IPS DF 4.7 (cell line): Measurements from ENCODE around the gene TAL1.
A peak's percentile ranks its signal among the peaks of the same experiment; 100 is the strongest.
"Not testable (repeated sequence)": the region's sequence is repeated elsewhere in the genome, so short reads cannot be mapped to it uniquely, and the experiment has no call there.

Source experiments
- DNase-seq: peaks from one replicate; pipeline ENCODE4 v3.0.0-alpha.2; 2013; ENCODE audit warnings: low spot score; ENCODE audit errors: extremely low read depth

The TAL1 gene

DNA sequence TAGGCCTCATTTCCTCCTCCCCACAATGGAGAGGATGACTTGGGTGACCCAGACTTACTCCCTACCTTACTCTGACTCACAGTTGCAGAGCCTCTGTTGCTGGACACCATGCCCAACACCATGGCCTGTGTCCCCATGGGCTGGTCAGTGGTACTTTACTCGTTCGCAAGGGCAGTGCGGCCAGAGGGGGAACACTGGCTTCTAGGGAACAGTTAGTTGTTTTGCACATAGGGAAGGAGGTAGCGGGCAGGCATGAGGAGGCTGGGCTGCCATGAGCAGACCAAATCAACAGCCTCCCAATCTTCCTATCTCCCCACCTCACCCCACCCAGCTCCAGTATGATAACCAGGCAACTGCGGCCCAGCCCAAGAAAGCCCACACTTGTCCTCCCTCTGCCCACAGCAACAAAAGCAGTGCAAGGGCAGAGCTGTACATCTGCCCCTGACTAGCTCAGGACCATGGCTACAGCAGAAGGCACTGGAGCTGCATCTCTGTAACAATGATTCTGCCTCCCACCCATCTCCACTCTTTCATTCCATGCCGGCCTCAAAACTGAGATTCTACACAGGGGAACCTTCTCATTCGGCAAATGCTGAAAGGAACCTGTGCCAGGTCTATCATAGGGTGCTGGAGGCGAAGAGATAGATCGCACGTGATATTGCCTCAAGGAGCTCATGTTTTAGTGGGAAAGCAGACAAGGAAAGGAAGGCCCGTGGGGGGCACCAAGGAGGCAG lies 18.6 kb downstream of the TAL1 start:
- DNase-seq, result no peak

DNA sequence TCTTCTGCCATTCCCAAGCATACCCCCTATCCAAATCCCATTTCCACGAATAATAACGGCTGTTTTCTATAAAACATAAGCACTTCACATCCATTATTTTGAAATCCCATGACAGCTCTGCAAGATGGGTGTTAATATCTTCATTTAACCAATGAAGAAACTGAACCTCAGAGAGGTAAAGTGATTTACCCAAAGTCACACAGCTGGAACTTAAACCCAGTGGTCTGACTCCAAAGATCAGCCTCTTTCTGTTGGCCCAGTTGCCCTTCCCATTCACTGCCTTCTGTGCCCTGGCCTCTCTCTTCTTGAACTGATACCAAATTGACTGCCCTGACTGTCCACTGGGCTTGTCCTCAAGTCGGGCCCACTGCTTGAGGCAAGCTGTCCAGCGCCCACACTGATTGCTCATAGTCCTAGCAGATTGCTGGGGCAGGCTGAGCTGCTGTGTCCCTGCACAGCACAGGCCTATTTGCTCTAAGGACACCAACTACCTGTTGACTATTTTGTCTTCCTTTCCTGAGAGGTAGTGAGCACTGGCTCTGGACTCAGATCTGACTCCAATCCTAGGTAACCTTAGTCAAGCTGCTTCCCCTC lies 19.3 kb downstream of the TAL1 start:
- no peak for DNase-seq

DNA sequence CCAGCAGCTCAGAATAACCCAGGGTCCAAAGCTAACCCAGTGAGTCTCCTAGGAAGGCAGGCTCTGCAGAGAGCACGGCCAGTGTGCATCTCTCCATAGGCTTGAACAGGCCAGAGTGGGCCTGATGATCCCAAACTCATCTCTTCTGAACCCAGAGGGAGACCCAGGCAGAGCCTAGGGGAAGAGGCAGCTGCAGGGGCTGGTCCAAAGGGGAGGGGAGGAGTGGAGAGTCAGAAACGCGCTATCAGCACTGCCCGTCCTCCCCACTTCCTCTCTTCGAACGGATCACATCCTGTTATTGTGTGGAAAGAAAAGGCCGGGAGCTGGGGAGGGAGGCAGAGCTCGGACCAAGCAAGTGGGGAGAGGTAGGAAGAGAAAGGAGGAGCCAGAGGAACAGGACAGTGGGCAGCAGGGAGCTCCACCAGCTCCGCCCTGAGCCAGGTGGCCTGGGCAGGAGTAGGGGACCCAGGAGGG lies 20.2 kb downstream of the TAL1 start:
- no peak for DNase-seq

DNA sequence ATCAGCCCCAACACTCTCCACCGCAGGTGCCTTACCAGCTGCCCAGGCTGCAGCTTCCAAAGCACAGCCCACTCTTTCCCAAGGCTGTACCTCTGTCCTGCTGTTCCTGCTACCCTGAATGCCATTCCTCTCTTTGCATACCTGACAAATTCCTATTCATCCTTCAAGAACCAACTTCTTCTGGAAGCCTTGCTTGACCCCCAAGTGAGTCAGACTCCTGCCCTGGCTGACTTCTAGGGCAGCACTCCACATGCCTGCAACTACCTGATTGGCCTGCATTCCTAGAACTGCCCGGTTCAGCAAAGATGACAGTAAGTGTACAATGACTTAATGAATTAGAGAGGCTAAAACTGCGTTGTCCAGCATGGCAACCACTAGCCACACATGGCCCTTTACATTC lies 21.4 kb downstream of the TAL1 start:
- no peak for DNase-seq

DNA sequence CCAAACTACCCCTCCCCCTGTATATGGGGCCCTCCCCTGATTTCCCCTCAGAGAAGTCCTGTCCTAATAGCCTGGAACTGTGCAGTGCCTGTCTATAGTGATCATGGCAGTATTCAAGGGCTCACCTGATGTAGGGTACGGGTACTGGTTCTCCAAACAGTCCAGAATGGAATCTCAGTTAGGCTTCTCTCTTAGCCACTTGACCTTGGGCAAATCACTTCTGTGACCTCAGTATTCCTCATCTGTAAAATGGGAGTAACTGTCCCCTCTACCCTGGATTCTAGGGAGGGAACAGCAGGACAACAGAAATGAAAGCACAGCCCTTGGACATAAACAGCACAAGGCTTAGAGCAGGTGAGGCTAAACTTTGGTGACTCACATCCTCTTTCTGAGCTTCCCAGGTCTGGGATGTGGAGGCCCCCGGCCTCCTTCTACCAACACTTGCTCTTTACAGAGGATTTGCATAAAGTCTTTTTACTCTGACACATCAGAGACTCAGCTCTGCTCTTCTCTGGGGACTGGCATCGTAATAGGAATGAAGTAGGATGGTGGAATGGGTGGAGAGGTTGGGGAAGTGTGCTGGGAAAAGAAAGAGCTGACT lies 22.2 kb downstream of the TAL1 start:
- DNase-seq, result no peak

DNA sequence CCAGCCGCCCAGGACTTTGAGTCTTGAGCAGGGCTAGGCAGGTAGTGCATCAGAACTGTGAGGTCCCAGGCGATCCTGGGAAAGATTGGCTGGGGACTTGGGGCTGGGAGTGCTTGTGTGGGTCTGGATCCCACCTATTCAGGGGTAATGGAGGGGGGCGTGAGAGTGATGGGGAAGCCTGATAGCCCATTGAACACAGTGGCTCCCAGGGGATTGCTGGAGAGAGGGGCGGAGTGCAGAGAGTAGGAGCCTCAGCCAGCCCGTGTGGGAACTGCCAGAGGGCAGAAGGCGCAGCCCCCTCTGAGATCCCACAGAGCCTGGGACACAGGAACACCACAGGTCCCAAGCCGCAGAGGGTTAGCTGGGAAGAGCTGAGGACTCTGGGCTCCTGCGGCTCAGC lies 22.9 kb downstream of the TAL1 start:
- no peak for DNase-seq

DNA sequence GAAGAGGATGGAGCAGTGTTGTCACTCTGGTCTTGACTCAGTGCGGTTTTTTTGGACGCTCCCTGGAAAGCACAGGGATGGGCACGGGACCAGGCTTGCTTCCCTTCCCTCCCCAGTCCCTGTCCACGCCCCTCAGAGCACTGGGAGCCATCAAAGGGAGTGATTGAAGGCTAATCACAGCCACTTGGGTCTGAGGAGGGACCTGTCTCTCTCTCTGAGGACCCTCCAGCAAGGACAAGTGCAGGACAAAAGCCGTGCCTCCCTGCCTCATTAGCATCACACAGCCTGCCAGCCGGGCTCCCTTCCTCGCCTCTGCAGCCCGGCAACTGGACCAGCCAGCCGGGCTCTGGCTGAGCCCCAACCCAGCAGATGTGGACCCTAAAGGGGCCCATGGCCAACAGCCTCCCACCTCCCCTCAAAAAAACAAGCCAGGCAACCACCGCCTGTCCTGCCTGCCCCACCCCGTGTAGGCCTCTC lies 23.6 kb downstream of the TAL1 start:
- no peak for DNase-seq

DNA sequence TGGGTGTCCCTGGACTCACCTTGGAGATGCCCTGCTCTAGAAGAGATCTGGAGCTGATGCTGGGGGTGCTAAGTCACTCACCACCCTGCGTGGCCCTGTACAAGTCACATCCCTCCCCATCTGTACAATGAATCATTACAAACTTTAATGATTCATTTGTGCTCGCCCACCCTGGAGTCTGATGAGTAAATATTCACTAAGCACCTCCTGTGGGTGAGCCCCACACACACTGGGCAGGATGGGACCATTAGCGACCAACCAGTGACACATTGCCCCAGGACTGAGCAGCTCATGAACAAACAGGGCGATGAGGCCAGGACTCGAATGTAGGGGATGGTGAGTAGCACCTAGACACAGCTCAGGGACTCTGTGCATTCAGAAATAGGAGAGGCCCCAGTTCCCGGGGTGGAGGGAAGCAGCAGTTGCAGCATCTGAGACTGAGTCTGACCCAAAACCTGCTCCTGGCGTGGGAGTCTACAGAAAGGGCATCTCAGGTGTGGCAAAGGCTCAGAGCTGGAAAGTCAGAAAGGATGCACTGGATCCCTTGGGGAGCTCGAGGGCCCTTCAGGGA lies 24.1 kb downstream of the TAL1 start:
- no peak for DNase-seq

DNA sequence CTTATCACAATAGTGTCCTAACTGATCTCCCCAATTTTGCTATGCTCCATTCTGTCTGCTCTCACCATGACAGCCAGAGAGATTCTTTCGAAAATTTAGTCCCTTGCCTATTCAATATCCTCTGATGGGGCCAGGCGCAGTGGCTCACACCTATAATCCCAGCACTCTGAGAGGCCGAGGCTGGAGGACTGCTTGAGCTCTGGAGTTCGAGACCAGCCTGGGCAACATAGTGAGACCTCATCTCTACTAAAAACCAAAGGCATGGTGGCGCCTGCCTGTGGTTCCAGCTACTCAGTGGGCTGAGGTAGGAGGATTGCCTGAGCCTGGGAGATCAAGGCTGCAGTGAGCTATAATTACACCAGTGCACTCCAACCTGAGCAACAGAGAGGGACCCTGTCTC lies 26.1 kb downstream of the TAL1 start:
- DNase-seq, result no peak

DNA sequence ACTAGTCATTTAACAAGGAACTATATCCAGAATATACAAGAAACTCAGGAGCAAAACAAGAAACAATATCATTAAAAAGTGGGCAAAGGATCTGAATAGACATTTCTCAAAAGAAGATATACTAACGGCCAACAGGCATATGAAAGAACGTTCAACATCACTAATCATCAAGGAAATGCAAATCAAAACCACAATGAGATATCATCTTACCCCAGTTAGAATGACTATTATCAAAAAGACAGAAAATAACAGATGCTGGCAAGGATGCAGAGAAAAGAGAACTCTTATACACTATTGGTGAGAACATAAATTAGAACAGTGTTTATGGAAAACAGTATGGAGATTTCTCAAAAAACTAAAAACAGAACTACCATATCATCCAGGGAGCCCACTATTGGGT lies 28.5 kb downstream of the TAL1 start:
- DNase-seq, result not testable (repeated sequence)

DNA sequence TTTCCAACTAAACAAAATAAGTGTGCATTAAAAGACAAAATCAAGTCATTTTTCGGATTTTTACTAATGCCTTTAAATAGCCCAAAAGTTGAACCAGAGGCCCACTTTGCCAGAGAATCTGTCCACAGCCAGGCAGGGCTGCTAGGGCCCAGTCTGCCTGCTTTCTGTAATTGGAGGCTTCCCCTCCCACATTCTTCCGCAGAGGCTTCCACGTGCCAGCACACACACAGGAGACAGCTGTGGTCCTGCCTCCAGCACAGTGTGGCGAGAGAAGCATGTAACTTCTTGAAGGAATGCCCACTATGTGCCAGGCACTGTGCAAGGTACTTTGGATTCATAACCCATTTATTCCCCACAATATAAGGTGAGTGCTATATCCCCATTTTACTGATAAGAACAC lies 30.8 kb downstream of the TAL1 start:
- DNase-seq, result no peak

DNA sequence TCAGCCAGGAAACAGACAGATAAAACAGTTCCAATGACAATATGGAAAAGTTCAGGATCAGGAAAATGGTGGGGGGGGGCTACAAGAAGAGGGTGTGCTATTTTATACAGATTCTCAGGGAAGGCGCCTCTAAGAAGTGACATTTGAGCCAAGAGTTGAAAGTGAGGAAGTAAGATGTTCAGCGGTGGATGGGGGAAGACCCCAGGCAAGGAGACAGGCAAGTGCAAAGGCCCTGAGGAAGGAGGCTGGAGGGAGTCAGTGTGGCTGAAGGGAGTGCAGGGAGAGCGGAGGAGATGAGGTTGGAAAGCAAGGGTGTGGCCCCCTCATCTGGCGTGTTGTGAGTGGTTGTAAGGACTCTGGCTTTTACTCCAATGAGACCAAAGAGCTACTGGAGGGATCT lies 33.8 kb downstream of the TAL1 start:
- no peak for DNase-seq

DNA sequence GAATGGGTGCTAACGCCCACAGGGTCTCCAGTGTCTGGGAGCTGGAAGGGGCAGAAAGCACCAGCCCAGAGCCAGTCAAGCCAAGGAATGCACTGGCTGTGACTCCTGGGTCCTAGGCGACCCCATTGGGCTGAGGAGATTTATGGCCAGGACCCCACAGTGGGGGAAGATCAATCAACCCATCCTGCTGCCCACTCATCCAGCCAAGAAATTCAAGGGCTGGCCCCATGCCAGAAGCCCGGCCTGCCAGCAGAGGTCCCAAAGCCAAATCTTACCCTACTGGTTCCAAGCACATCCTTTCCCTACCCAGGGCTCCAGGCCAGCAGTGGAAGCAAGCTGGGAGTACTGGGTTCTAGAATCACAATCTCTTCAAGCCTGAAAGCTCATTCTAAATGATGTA lies 35.4 kb downstream of the TAL1 start:
- no peak for DNase-seq

DNA sequence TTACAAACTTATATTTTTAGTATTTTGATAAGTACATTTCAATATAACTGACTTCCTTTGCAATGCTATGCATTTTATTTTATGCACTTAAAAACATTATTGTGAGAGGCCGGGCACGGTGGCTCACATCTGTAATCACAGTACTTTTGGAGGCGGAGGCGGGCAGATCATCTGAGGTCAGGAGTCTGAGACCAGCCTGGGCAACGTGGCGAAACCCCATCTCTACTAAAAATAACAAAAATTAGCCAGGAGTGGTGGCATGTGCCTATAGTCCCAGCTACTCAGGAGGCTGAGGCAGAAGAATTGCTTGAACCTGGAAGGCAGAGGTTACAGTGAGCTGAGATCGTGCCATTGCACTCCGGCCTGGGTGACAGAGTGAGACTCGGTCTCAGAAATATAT lies 36.0 kb downstream of the TAL1 start:
- DNase-seq, result not testable (repeated sequence)

DNA sequence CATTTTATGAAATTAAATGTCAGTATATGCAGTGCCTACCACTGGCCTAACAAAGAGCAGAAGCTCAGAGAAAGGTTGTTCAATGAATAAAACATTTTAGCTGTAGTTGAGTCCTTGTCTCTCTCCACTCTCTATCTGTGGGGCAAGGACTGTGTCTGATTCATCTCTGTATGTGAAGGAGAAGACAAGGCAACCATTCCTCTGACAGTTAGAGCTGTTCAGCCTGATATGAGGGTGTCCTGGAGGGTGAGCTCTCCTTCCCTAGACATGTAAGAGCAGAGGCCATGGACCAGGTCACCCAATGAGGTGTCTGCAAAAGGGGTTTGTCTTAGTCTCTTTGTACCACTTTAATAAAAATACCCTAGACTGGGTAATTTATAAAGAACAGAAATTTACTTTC lies 37.7 kb downstream of the TAL1 start:
- DNase-seq, result no peak

DNA sequence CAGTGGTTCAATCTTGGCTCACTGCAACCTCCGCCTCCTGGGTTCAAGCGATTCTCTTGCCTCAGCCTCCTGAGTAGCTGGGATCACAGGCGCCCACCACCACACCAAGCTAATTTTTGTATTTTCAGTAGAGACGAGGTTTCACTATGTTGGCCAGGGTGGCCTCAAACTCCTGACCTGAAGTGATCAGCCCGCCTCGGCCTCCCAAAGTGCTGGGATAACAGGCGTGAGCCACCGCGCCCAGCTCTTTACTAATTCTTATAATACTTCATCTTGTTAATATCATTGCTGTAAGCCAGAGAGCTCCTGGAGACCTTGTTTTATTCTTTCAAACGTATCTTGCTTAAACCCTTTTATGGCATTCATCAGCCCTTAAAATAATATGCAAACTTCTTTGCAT lies 38.5 kb downstream of the TAL1 start:
- not testable (repeated sequence) for DNase-seq

DNA sequence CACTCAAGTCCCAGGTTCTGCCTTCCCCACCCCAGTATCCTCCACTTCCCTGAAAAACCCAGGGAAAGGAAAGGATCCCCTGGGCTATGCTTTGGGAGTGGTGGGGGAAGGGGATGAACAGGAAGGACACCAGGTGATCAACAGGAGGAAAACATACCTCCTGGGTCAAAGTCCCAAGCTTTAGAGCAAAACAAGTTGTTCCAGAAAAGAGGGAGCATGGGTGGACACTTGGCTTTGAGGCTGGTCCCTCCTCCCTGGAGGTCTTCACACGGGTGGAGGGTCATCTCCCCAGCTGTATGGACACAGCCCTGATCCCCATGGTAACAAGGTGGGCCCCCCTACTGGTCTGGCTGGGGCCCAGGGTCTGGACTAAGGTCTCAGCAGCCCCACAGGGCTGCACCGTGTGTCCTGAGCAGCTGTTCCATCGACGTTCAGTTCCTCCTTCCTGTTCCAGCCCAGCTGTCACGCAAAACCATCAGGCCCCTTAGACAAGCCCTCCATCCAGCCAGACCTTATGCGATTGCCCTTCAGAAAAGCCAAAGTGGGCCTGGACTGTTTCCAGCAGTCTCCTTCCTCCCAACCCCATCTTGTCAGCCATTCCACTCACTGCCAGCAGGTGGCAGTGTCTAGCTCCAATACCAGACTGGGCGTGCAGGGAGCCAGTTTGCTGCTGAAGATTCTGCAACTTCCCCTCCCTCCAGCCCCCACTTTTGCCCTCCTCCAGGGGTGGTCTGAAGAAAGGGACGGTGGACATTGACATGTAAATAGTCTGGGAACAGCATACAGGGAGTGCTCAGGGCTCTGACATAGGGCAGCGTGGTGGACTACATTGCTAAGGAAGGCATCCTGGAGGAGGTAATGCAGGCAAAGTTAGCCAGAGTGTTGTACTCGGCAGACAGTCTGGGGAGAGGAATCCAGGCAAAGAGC lies 39.3 kb downstream of the TAL1 start:
- DNase-seq, result peak; percentile 82

DNA sequence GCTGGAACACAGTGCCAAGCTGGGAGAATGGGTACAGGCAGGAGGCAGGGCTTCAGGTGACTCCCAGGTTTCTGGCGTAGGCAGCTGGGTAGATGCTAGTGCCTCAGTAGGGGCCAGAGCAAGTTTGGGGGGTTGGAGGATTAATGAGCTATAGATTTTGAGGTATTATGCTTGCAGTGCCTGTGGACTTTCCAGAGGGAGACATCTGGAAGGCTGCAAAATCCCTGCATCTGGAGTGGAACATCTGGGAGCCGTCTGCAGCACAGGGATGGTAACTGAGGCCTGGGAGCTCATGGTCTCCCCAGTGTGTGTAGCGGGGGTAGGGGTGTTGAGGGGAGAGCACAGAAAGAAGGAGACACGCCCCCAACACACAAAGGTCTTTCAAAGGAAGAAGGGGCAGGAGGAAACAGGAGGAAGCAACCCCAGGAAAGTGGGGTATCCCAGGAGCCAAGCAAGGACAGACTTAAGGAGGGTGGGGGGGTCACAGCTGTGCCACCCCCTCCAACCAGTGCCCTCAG lies 40.0 kb downstream of the TAL1 start:
- DNase-seq, result no peak

DNA sequence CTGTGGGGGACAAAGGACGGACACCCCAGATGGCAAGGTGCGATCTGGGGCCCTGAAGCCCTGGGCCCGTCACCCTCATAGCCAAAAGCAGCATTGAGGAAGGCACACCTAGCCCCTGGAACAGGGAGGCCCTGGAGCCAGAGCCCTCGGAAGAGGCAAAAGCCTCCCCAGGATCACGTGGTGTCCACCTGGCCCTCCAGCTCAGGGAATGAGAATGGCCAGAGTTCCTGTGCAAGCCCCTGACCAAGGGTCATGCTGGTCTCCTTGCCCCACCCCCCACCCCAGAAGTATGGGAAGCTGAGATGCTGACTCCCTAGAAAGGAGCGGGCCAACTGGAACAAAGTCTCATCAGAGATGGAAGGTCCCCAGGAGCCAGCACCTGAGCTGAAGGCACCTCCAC lies 41.2 kb downstream of the TAL1 start:
- no peak for DNase-seq

DNA sequence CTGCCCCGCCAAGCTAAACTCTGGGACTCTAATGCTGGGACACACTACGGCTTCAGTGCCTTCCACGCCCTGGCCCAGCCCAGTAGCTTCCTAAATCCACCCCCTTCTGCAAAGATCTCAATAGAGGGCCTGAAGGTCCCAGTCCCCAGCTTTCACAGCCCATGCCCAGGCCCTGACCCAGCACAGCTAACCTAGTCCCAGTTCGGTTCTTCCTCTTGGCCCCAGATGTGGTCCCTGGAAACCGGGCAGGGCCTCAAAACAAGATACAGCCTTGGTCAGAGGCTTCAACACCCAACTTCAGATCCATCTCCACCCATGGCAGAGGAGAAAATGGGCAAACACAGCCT lies 41.5 kb downstream of the TAL1 start:
- DNase-seq, result no peak

DNA sequence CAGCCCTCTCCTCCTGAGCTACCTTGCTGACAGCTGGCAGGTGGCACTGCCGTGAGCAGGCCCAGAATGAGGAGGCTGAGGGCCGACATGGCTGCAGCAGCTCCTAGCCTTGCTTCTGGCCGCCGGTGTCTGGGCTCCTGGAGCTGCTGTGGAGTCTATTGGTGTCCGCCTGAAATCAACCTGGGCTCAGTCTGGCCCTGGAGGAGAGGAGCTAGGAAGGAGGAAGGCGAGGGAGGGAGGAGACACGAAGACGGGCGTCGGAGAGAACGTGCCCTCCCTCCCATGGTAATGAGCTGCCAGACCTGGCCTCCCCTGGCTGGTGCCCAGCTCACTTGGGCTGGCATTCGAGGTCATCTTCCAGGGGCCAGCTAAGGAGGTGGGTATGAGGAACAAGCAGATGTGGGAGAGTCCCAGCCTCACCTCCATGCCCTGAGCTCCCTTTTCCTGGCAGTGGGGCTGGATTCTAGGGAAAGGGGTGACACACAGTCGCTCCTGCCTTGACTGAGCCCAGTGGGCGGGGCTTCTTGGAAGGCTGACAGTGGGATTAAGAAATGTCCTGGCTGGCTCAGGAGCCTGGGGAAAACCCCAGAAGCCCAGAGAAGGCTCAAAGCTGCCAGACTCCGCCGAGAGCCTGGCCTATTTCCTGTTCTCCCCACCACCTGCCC lies 42.0 kb downstream of the TAL1 start, which contains the start of gene PDZK1IP1:
Gene PDZK1IP1, minus strand, starts transcription at position 193 of the 665 bp plus-strand sequence. Its CDS starts 104 bp downstream, at position 89.
- no peak for DNase-seq
